HepG2 (cell line): ENCODE data around the gene TMEM235. TPM values are rescaled to one million over a fixed set of nuclear protein-coding genes. Genes with fewer than 3 reads are reported as not detected.

Experiments used
- BORCS8-MEF2B ChIP-seq: sonication (generic); formaldehyde crosslinking; IDR thresholded peaks from 2 replicates; pipeline ENCODE4 v1.8.0; 2022; ENCODE audit warnings: mild to moderate bottlenecking, missing genetic modification reagents
- HIVEP1 ChIP-seq: sonication (generic); formaldehyde crosslinking; IDR thresholded peaks from 2 replicates; pipeline ENCODE4 v1.4.0; 2020; ENCODE audit warnings: mild to moderate bottlenecking, missing genetic modification reagents
- HNRNPLL ChIP-seq: fragments of 200-400 bp; formaldehyde crosslinking; IDR thresholded peaks from 2 replicates; pipeline ENCODE4 v1.6.1; 2017; ENCODE audit warnings: mild to moderate bottlenecking, low read depth, low read length; ENCODE audit not compliant: poor library complexity, severe bottlenecking
- JUNB ChIP-seq: sonication (generic); formaldehyde crosslinking; IDR thresholded peaks from 2 replicates; pipeline ENCODE4 v1.8.0; 2022; ENCODE audit warnings: missing genetic modification reagents, mild to moderate bottlenecking, borderline replicate concordance
- PCBP1 ChIP-seq: fragments of 200-400 bp; formaldehyde crosslinking; IDR thresholded peaks from 2 replicates; pipeline ENCODE4 v1.6.1; 2017; ENCODE audit warnings: mild to moderate bottlenecking, low read depth, low read length, borderline replicate concordance
- SMAD9 ChIP-seq: sonication (generic); formaldehyde crosslinking; IDR thresholded peaks from 2 replicates; pipeline ENCODE4 v1.5.1; 2020; ENCODE audit warnings: mild to moderate bottlenecking, missing genetic modification reagents
- SNAI1 ChIP-seq: sonication (generic); formaldehyde crosslinking; IDR thresholded peaks from 2 replicates; pipeline ENCODE4 v1.5.0; 2020; ENCODE audit warnings: mild to moderate bottlenecking, missing genetic modification reagents, borderline replicate concordance
- SOX6 ChIP-seq, 2 experiments: fragments of 450-650 bp in 1 of 2; sonication (generic) in 1 of 2; formaldehyde crosslinking in 1 of 2; IDR thresholded peaks; 2 replicates each; pipeline versions ENCODE4 v1.4.0 to v1.6.1; 2017 to 2020; ENCODE audit warnings: antibody characterized with exemption in 1 of 2, mild to moderate bottlenecking in 1 of 2, missing genetic modification reagents in 1 of 2
- SRSF4 ChIP-seq: fragments of 200-400 bp; formaldehyde crosslinking; IDR thresholded peaks from one replicate; pipeline ENCODE4 v1.6.1; 2018; ENCODE audit warnings: mild to moderate bottlenecking, low read depth, low read length, moderate library complexity; ENCODE audit not compliant: poor library complexity, severe bottlenecking
- U2AF1 ChIP-seq: fragments of 200-400 bp; formaldehyde crosslinking; optimal IDR thresholded peaks from 2 replicates; pipeline ENCODE3; 2017; ENCODE audit warnings: mild to moderate bottlenecking, low read depth, low read length
- ZC3H13 ChIP-seq: sonication (generic); formaldehyde crosslinking; IDR thresholded peaks from 2 replicates; pipeline ENCODE4 v1.8.1; 2023; ENCODE audit warnings: mild to moderate bottlenecking, missing genetic modification reagents, moderate library complexity
- ZNF12 ChIP-seq: sonication (generic); formaldehyde crosslinking; IDR thresholded peaks from 2 replicates; pipeline ENCODE4 v1.5.0; 2020; ENCODE audit warnings: missing genetic modification reagents
- ZNF468 ChIP-seq: sonication (generic); formaldehyde crosslinking; IDR thresholded peaks from 2 replicates; pipeline ENCODE4 v1.8.0; 2022; ENCODE audit warnings: mild to moderate bottlenecking, moderate library complexity, missing genetic modification reagents
- ZNF556 ChIP-seq: sonication (generic); formaldehyde crosslinking; IDR thresholded peaks from 2 replicates; pipeline ENCODE4 v1.4.0; 2020; ENCODE audit warnings: mild to moderate bottlenecking, missing genetic modification reagents, borderline replicate concordance
- polyA plus RNA-seq, 8 experiments: library from polyadenylated mRNA; depleted of rRNA in 3 of 8; stranded (reverse) in 7 of 8; unstranded in 1 of 8; fragments of >200 nt; fragmentation: Illumina TruSeq in 4 of 8; extraction: Trizol in 4 of 8; gene quantifications; 2 replicates each; pipeline versions ENCODE4 v1.2.1 to v1.2.3, GENCODE V29; 2011 to 2016; ENCODE audit warnings: low read depth in 4 of 8, missing spikeins in 1 of 8, mixed read lengths in 1 of 8; ENCODE audit not compliant: insufficient read depth in 1 of 8
- total RNA-seq, 5 experiments: library from RNA; depleted of rRNA; stranded (reverse); fragments of >200 nt; fragmentation: Illumina TruSeq; extraction: Trizol; gene quantifications; 2 replicates each; pipeline ENCODE4 v1.2.3, GENCODE V29; 2016; ENCODE audit warnings: low read depth in 1 of 5
- TF ChIP-seq, protein P1 (sequence below): IDR thresholded peaks from 2 replicates; pipeline ENCODE4 v1.6.1; 2012; ENCODE audit warnings: inconsistent platforms
- TF ChIP-seq, protein P2 (sequence below): IDR thresholded peaks from 2 replicates; pipeline ENCODE4 v1.6.1; 2016
- TF ChIP-seq, protein P3 (sequence below): sonication (generic); formaldehyde crosslinking; IDR thresholded peaks from 2 replicates; pipeline ENCODE4 v1.4.0; 2020; ENCODE audit warnings: missing genetic modification reagents, mild to moderate bottlenecking, borderline replicate concordance
- TF ChIP-seq, protein P4 (sequence below): sonication (generic); formaldehyde crosslinking; IDR thresholded peaks from 2 replicates; pipeline ENCODE4 v1.8.0; 2022; ENCODE audit warnings: missing genetic modification reagents, mild to moderate bottlenecking, moderate library complexity, borderline replicate concordance
- TF ChIP-seq, protein P5 (sequence below): sonication (generic); formaldehyde crosslinking; IDR thresholded peaks from 2 replicates; pipeline ENCODE4 v1.8.0; 2022; ENCODE audit warnings: mild to moderate bottlenecking, missing genetic modification reagents, borderline replicate concordance

TMEM235 gene
- total and polyA plus RNA-seq, 2 of the 13 experiments (the other 11 are each of a cell fraction or from before 2014, with no cell fraction given): not detected

DNA sequence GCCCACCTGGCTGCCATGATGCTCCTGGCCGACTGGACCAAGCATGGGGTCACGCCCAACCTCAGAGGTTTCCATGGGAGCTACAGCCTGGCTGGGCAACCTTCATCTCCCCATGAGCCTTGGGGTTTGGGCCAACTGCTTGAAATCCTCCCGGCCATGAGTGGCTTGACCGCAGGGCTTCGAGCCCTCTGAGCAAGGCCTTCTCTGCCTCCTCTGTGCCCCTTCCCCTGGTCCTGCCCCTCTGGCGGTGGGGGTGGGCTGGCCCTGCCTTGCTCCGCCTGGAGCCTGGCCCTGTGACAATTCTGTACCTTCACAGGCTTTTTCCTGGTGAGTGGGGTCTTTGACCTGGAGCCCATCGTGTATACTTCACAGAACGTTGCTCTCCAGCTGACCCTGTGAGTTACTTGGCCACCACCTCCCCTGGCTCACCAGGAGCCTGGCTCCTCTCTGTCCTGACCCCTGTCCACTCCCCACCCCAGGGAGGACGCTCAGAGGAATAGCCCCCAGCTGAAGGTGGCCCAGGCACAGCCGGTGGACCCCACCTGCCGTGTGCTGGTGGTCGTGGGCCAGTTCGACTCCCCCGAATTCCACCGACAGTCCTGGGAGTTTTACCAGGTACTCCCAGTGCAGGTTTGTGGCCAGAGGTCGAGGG lies 26.2 kb upstream of the TMEM235 start (continued):
- TF ChIP-seq, protein P1, sequence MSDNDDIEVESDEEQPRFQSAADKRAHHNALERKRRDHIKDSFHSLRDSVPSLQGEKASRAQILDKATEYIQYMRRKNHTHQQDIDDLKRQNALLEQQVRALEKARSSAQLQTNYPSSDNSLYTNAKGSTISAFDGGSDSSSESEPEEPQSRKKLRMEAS: no peak
- TF ChIP-seq, protein P2, sequence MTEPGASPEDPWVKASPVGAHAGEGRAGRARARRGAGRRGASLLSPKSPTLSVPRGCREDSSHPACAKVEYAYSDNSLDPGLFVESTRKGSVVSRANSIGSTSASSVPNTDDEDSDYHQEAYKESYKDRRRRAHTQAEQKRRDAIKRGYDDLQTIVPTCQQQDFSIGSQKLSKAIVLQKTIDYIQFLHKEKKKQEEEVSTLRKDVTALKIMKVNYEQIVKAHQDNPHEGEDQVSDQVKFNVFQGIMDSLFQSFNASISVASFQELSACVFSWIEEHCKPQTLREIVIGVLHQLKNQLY (CRISPR knock-in tag): no peak
- TF ChIP-seq HIVEP1 (CRISPR knock-in tag): no peak
- TF ChIP-seq ZNF12 (CRISPR knock-in tag): no peak
- TF ChIP-seq ZNF556: no peak
- TF ChIP-seq ZC3H13 (CRISPR knock-in tag): no peak
- TF ChIP-seq, protein P3, sequence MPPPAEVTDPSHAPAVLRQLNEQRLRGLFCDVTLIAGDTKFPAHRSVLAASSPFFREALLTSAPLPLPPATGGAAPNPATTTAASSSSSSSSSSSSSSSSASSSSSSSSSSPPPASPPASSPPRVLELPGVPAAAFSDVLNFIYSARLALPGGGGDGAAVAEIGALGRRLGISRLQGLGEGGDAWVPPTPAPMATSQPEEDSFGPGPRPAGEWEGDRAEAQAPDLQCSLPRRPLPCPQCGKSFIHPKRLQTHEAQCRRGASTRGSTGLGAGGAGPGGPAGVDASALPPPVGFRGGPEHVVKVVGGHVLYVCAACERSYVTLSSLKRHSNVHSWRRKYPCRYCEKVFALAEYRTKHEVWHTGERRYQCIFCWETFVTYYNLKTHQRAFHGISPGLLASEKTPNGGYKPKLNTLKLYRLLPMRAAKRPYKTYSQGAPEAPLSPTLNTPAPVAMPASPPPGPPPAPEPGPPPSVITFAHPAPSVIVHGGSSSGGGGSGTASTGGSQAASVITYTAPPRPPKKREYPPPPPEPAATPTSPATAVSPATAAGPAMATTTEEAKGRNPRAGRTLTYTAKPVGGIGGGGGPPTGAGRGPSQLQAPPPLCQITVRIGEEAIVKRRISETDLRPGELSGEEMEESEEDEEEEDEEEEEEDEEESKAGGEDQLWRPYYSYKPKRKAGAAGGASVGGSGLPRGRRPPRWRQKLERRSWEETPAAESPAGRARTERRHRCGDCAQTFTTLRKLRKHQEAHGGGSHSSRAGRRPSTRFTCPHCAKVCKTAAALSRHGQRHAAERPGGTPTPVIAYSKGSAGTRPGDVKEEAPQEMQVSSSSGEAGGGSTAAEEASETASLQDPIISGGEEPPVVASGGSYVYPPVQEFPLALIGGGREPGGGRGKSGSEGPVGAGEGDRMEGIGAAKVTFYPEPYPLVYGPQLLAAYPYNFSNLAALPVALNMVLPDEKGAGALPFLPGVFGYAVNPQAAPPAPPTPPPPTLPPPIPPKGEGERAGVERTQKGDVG: no peak
- TF ChIP-seq HNRNPLL: peak; percentile 19
- TF ChIP-seq, protein P4, sequence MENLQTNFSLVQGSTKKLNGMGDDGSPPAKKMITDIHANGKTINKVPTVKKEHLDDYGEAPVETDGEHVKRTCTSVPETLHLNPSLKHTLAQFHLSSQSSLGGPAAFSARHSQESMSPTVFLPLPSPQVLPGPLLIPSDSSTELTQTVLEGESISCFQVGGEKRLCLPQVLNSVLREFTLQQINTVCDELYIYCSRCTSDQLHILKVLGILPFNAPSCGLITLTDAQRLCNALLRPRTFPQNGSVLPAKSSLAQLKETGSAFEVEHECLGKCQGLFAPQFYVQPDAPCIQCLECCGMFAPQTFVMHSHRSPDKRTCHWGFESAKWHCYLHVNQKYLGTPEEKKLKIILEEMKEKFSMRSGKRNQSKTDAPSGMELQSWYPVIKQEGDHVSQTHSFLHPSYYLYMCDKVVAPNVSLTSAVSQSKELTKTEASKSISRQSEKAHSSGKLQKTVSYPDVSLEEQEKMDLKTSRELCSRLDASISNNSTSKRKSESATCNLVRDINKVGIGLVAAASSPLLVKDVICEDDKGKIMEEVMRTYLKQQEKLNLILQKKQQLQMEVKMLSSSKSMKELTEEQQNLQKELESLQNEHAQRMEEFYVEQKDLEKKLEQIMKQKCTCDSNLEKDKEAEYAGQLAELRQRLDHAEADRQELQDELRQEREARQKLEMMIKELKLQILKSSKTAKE (CRISPR knock-in tag): no peak
- TF ChIP-seq SMAD9: no peak
- no peak for TF ChIP-seq SOX6 (IDR thresholded peaks at IDR 0.05)
- TF ChIP-seq SOX6 (CRISPR knock-in tag; IDR thresholded peaks at IDR 0.05): no peak
- TF ChIP-seq ZNF468: no peak
- no peak for TF ChIP-seq JUNB
- TF ChIP-seq, protein P5, sequence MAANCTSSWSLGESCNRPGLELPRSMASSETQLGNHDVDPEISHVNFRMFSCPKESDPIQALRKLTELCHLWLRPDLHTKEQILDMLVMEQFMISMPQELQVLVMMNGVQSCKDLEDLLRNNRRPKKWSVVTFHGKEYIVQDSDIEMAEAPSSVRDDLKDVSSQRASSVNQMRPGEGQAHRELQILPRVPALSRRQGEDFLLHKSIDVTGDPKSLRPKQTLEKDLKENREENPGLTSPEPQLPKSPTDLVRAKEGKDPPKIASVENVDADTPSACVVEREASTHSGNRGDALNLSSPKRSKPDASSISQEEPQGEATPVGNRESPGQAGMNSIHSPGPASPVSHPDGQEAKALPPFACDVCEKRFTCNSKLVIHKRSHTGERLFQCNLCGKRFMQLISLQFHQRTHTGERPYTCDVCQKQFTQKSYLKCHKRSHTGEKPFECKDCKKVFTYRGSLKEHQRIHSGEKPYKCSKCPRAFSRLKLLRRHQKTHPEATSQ (CRISPR knock-in tag): no peak
- no peak for TF ChIP-seq SNAI1 (CRISPR knock-in tag)
- no peak for TF ChIP-seq SRSF4
- TF ChIP-seq BORCS8-MEF2B (CRISPR knock-in tag): peak; percentile 35; the same call in 1 of the 2 replicates
- TF ChIP-seq PCBP1: 0 out of 2 replicates have a peak, but pooled peaks have one; percentile 37
- TF ChIP-seq U2AF1: no peak
